Aortic smooth muscle cell (primary cell): Measurements from ENCODE around the gene PHOX2A. TPM values are rescaled to one million over a fixed set of nuclear protein-coding genes. Genes with fewer than 3 reads are reported as not detected.

ENCODE experiments used
- total RNA-seq: library from RNA; depleted of rRNA; stranded (reverse); fragments of >200 nt; gene quantifications from 2 replicates; pipeline ENCODE4 v1.2.3, GENCODE V29; 2014

Gene PHOX2A
- total RNA-seq, result not detected in 2 replicates

DNA sequence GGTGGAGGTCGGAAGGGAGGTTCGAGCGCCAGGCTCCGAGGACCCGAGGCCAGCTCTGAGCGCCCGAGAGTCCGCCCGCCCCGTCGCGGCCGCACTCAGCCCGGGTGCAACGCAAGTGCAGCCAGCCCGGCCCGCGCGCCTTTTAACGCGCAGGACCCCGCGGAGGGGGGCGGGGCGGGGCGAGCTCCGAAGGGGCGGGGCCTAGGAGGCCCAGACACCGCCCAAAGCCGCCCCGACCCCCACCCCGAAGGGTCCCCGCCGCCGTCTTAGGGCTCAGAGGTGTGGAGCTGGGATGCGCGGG lies at the start of gene PHOX2A:
Gene PHOX2A (minus strand): TSS at position 117 of the 301 bp plus-strand sequence. CDS start 172 bp downstream, outside the sequence.

DNA sequence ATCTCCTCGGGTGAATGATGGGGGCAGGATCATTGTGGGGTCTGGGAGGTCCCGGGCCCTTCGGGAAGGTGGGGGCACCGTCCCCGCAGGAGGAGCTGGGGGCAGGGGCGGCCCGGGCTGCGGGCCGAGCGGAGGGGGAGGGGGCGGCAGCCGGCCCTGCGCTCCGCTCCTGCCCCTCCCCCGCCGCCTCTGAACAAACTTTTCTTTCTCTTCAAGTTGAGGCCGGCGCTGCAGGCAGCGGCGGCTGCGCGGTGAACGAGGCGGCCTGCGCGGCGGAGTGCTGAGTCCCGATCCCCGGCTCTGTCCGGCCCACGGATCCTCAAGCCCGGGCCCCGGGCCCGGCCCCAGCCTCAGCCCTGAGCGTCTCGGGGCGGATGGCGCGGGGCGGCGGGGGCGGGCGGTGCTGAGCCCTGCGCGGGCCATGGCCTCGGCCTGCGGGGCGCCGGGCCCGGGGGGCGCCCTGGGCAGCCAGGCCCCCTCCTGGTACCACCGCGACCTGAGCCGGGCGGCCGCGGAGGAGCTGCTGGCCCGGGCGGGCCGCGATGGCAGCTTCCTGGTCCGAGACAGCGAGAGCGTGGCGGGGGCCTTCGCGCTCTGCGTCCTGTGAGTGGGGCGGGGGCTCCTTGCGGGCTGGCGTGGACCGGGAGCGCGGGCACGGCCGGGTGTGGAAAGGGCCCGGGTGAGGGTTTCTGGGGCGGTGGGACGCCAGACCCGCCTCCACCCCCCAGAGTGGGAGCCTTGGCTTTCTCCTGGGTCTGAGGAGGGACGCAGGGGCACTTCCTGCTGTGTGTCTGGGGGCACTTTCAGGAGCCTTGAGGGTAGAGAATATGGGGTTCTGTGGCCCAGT lies 19.2 kb downstream of the PHOX2A start, which contains the start of gene INPPL1:
Gene INPPL1 (plus strand): TSS at position 204 of the 847 bp plus-strand sequence. CDS start 218 bp downstream, at position 422.

DNA sequence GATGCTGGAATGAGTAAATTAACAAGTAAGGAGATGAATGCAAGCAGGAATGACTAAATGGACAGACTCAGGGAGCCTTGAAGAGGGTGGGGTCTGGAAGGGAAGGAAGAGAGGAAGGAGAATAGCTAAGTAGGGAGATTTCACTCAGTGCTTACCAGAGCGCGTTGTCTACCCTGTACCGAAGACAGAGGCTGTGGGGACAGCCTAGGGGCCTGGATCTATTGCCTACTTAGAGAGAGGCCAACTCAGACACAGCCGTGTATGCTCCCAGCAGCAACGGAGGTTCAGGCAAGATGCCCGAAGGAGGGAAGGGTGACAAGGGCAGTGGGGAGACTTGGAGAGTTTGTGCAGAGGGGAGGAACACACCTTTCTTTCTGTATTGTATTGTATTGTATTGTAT lies 27.3 kb downstream of the PHOX2A start, which contains the start of gene FOLR2:
Gene FOLR2 (plus strand): TSS at position 157 of the 400 bp plus-strand sequence. CDS start 1,791 bp downstream, outside the sequence.

DNA sequence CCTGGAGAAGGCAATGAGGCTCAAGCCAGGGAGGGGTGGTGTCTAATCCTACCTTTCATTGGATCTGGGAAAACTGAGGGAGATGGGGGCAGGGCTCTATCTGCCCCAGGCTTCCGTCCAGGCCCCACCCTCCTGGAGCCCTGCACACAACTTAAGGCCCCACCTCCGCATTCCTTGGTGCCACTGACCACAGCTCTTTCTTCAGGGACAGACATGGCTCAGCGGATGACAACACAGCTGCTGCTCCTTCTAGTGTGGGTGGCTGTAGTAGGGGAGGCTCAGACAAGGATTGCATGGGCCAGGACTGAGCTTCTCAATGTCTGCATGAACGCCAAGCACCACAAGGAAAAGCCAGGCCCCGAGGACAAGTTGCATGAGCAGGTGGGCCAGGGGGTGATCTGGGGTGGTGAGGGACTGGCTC lies 52.0 kb downstream of the PHOX2A start, which contains the start of gene FOLR1:
Gene FOLR1 (plus strand): TSS at position 180 of the 421 bp plus-strand sequence. CDS start 34 bp downstream, at position 214.

Other genes with a start within 250 kb of the PHOX2A start
- 1.6 and 2.2 TPM in 2 replicates for gene IL18BP, start 245.3 kb downstream of the PHOX2A start, total RNA-seq
- gene NUMA1, start 163.6 kb downstream of the PHOX2A start, total RNA-seq, result 110 and 132 TPM in 2 replicates
- 7.7 and 9.0 TPM in 2 replicates for gene LRRC51, start 163.3 kb downstream of the PHOX2A start, total RNA-seq
- 68.2 and 81.2 TPM in 2 replicates for gene LAMTOR1, start 140.9 kb downstream of the PHOX2A start, total RNA-seq
- gene TOMT, start 138.3 kb downstream of the PHOX2A start, total RNA-seq, result not detected in 2 replicates
- 40.7 and 47.6 TPM in 2 replicates for gene ANAPC15, start 131.5 kb downstream of the PHOX2A start, total RNA-seq
- gene FOLR3, start 108.5 kb downstream of the PHOX2A start, total RNA-seq, result 0.13 and 0.50 TPM in 2 replicates
- gene FOLR1, start 52.0 kb downstream of the PHOX2A start, total RNA-seq, result not detected in 2 replicates
- not detected in 2 replicates for gene FOLR2, start 27.4 kb downstream of the PHOX2A start, total RNA-seq
- 40.1 and 41.6 TPM in 2 replicates for gene INPPL1, start 19.4 kb downstream of the PHOX2A start, total RNA-seq
- 21.7 and 26.4 TPM in 2 replicates for gene CLPB, start 190.4 kb upstream of the PHOX2A start, total RNA-seq